Adrenal gland (tissue), 5 donors: Measurements from ENCODE around the gene CRYBA4.

Experiments
- POLR2A ChIP-seq, 2 donors: fragments of 450-650 bp; IDR thresholded peaks; one replicate each; pipeline ENCODE4 v1.6.1; 2017; ENCODE audit warnings: antibody characterized with exemption in 2 of 2, mild to moderate bottlenecking in 2 of 2, moderate library complexity in 1 of 2
- TF ChIP-seq, protein P1 (sequence below), 6 experiments: fragments of 450-650 bp in 4 of 6; fragments of 200-600 bp in 2 of 6; sonication (generic) in 1 of 6; IDR thresholded peaks; 1 replicate in 5 of 6; 2 replicates in 1 of 6; pipeline versions ENCODE4 v1.5.1 to v1.8.0; 2016 to 2021; ENCODE audit warnings: antibody characterized with exemption in 6 of 6, mild to moderate bottlenecking in 2 of 6, moderate library complexity in 1 of 6
- donor health status: DM: no; HTN: no; CAD: no.

GRCh38 chr22:26609287-26609686, 12.5 kb upstream of the CRYBA4 start:
- TF ChIP-seq POLR2A (IDR thresholded peaks at IDR 0.05) = no peak
- TF ChIP-seq, protein P1, sequence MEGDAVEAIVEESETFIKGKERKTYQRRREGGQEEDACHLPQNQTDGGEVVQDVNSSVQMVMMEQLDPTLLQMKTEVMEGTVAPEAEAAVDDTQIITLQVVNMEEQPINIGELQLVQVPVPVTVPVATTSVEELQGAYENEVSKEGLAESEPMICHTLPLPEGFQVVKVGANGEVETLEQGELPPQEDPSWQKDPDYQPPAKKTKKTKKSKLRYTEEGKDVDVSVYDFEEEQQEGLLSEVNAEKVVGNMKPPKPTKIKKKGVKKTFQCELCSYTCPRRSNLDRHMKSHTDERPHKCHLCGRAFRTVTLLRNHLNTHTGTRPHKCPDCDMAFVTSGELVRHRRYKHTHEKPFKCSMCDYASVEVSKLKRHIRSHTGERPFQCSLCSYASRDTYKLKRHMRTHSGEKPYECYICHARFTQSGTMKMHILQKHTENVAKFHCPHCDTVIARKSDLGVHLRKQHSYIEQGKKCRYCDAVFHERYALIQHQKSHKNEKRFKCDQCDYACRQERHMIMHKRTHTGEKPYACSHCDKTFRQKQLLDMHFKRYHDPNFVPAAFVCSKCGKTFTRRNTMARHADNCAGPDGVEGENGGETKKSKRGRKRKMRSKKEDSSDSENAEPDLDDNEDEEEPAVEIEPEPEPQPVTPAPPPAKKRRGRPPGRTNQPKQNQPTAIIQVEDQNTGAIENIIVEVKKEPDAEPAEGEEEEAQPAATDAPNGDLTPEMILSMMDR (IDR thresholded peaks at IDR 0.05) = no peak
